Kidney capillary endothelial cell (primary cell): ENCODE data around the gene PLTP.
"Not testable (repeated sequence)": the region's sequence is repeated elsewhere in the genome, so short reads cannot be mapped to it uniquely, and the experiment has no call there.

Source experiments
- DNase-seq: peaks from one replicate; pipeline ENCODE4 v3.0.0-alpha.2; 2018; ENCODE audit warnings: low spot score

The PLTP gene

GRCh38 chr20:45911486-45912343 is at the start of gene PLTP:
TSS of gene PLTP (minus strand) at chr20:45912155. CDS start at chr20:45911452, 703 bp downstream.
- no peak for DNase-seq

- DNase-seq = no peak
Observed at GRCh38 chr20:45959956-45960630, 48.1 kb upstream of the PLTP start.

DNA sequence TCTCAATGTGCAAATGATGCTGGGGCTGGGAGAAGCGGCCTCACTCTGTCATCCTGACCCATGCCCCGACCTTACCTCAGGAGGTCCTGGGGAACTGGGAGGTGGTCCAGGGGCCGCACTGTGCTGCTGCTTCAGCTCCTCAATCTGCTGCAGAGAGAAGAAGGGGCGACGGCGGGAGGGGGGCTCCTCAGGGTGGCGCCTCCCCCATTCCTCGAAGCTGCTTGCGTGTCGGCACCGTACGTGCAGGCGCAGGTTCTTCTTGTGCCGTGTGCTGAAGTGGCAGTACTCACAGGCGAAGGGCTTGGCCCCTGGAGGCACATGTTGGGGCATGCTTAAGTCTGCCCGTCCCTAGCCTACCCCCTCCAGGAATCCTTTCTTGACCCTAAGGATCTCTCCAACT is 47.2 kb upstream of the PLTP start:
- no peak for DNase-seq

DNA sequence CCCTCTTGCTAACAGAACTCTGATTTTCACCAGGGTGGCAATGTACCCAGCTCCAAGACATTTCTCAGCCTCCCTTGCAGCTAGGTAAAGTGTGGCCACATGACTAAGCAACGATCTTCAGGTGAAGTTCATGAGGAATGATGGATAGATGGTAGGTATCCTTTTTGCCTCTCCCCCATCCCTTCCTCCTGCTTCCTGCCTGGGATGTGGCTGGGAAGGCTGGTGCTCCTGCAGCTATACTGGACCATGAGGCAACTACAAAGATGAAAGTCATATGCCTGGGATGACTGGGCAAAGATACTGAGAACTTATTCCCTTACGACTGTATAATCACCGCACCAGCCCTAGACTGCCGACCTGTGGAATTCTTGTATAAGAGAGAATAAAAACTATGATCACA is 46.6 kb upstream of the PLTP start:
- DNase-seq = no peak

DNA sequence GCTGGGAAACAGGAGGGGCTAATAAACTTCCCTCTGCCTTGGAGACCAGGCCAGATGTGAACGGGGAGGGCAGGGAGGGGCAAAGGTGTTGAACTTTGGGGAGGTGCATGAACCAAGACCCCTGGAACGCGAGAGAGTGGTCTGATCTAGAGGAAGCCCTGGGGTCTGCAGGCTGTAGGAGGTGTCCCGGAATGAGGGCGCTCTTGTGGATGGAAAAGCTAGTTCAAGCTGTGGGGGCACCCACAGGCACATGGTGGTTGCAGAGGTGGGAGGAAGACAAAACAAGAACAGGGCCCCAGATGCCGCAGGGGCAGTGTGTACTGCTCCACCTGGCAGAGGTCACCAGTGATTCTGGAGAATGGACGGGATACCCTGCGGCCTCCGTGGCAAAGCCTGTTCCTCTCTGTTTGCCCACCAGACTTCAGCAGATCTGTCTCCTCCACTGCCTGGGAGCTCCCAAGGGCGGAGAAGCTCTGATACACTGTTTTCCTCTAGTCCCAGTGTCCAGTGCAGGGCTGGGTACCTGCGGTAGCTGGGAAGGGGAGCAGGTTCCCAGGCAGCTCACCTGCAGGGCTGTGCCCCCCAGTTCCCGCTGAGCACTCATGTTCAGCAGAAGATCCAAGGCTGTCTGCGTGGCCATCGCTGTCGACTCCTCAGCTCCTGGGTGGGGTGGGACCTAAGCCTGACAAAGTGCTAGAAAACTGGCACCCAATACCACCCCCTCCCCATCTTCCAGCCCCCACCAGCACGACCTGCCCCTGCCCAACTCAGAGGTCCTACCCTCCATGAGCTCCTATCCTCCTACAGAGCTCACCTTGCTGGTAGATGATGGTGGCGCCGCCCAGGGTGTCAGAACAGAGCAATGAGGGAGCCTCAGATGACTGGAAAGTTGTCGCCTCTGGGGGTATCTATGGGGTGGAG is 45.3 kb upstream of the PLTP start:
- no peak for DNase-seq

DNA sequence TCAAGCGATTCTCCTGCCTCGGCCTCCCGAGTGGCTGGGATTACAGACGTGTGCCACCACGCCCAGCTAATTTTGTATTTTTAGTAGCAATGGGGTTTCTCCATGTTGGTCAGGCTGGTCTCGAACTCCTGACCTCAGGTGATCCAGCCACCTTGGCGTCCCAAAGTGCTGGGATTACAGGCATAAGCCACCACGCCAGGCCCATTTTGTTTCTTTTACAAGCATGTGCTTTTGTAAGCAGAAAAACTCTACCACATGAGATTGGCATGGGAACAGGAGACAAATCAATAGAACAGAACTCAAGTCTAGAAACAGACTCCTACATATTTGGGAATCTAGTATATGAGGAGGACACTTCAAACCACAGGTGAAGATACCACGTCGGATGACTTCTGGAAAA is 44.4 kb upstream of the PLTP start:
- DNase-seq = not testable (repeated sequence)

DNA sequence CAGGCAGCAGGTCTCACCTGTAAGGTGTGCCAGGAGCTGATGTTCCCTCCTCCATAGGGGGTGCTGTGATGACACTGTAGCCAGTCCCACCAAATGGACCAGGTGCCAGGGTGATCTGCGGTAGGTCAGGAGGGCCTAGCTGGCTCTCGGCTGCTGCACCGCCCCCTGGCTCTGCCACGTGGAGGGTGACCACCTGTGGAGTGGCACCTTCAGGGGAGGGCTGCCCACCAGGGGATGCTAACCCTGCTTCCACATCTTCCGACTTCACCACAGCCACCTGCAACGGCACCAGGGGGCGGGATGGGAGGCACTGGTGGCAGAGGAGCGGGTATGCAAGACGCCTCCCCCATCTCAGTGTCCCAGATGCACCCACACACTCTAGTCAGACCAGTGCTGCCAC is 41.7 kb upstream of the PLTP start:
- DNase-seq = no peak

- no peak for DNase-seq
Observed at GRCh38 chr20:45952861-45953260, 40.9 kb upstream of the PLTP start.

DNA sequence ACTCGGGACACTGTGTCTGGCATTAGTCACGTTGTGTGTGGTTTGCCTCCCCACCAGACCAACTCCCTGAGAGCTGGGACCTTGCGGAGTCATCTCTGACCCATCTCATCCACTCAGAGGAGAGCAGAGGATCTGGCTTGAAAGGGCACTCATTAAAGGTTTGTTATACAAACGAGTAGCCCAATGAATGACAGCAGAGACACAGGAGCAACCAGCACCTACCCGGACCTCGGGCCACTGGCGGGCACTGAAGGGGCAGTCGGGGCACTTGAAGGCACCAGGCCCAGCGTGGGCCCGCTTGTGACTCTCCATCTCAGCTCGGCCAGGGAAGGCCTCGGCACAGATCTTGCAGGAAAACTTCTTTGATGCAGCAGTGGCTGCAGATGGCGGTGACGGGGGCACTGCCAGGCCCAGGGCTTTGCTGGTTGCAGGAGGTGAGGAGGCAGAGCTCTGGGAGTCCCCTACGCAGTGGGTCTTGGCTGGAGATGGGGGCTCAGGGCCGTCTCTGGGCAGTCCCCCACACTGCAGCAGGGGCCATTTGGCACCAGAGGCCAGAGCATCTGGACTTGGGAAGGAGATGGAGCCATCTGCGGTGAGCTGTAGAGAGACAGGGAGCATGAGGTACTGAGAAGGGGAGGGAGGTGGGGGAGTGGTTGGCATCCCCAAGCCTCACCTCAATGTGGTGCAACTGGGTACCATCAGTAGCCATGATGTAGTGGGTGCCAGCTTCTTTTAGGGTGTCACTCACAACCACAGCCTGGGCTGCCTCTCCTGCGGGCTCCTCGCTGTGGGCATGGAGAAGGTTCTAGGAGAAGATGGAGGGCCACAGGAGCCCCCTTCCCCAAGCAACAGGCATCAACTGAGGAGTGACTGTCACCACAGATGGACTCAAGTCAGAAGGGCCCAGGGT is 40.2 kb upstream of the PLTP start:
- no peak for DNase-seq

DNA sequence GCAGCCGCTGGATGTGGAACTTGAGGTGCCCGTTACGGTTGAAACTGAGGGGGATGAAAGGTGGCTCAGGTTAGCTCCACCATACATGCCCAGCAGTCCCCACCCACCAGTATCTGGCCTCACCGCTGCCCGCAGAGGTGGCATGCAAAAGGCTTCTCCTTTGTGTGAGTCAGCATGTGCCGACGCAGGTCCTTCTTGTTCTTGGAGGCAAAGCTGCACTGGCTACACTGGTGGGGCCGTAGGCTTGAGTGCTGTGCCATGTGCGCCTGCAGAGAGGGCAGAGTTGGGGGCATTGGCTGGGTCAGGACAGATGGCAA is 38.3 kb upstream of the PLTP start:
- DNase-seq = no peak

GRCh38 chr20:45949542-45950329 is 37.8 kb upstream of the PLTP start:
- DNase-seq = no peak

DNA sequence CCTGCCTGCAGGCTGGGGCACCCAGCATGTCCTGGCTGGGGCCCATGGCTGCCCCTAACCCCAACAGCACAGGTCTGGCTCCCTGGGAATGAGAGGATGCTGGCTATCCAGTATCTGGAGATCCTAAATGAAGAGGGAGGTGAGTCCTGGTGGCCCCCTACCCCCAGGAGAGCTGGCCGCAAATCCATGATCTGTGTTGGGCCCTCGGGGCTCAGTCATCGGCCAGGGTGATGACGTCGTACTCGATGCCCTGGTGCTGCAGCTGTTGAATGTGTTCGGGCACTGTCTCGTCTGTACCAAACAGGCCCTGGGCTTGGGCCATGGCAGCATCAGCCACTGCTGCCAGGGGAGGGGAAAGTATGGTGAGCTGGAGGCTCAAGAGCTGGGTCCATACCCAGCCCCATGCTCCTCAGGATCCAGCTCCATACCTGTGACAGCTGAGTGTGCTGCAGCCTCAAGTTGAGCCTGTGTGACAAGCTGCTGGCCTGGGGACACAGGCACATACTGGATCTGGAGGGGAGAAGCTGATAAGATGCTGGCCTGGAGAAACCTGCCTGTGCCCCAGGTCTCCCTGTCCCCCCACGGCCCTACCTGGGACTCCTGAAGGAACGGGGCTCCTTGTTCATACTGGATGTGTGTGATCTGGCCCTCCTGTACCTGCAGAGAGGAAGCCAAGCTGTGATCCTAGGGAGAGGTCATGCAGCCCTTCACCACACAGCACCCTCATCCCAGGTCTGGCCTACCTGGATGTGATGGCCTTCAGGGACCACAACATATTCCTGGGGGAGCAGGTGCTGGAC is 37.0 kb upstream of the PLTP start:
- no peak for DNase-seq

GRCh38 chr20:45948261-45948733 is 36.3 kb upstream of the PLTP start:
- no peak for DNase-seq

DNA sequence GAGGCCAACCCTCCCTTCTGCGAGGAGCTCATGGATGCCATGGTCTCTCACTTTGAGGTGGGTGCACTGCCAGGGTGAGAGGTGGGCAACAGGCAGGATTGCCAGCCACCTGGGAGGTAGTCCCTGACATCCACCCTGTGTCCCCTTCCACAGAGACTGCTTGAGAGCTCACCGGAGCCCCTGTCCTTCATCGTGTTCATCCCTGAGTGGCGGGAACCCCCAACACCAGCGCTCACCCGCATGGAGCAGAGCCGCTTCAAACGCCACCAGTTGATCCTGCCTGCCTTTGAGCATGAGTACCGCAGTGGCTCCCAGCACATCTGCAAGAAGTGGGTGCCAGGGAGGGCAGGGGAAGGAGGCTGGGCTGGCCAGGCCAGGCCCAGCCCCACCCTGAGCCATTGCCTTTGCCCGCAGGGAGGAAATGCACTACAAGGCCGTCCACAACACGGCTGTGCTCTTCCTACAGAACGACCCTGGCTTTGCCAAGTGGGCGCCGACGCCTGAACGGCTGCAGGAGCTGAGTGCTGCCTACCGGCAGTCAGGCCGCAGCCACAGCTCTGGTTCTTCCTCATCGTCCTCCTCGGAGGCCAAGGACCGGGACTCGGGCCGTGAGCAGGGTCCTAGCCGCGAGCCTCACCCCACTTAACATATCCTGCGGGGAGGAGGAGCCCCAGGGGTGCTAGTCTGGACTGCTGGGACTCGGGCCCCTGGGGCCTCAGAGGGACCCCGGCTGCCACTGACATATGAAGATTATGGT is 35.3 kb upstream of the PLTP start:
- no peak for DNase-seq

GRCh38 chr20:45946149-45946970 is 34.4 kb upstream of the PLTP start:
- DNase-seq = no peak

DNA sequence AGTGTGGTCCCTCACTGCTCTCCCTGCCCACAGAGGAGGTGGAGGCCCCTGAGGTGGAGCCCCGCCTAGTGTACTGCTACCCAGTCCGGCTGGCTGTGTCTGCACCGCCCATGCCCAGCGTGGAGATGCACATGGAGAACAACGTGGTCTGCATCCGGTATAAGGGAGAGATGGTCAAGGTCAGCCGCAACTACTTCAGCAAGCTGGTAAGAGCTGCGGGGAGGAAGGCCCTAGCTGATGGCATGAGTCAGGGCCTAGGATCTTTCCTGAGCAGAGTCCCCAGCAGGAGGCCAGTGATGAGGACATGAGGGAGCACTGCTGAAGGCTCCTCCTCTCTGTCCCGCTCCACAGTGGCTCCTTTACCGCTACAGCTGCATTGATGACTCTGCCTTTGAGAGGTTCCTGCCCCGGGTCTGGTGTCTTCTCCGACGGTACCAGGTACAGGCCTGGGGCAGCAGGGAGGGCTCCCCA is 33.8 kb upstream of the PLTP start:
- no peak for DNase-seq

GRCh38 chr20:45944965-45945677 is 33.2 kb upstream of the PLTP start:
- no peak for DNase-seq
